Fibroblast of lung (primary cell): ENCODE results near the gene TMTC4. TPM values are rescaled to one million over a fixed set of nuclear protein-coding genes. Genes with fewer than 3 reads are reported as not detected.

Source experiments
- DNase-seq, 2 donors: peaks; one replicate each; pipeline versions ENCODE4 v3.0.0 to v3.0.0-alpha.2; 2010; ENCODE audit warnings: low read depth in 2 of 2
- H2AFZ ChIP-seq: 2 replicates; pipeline ENCODE4 v1.5.1; 2012; ENCODE audit warnings: low read length, control low read depth, inconsistent platforms
- H3K27ac ChIP-seq: 2 replicates; pipeline ENCODE4 v1.5.1; 2011; ENCODE audit warnings: low read length, control low read depth; ENCODE audit not compliant: insufficient read depth
- H3K27me3 ChIP-seq: 2 replicates; pipeline ENCODE4 v1.5.1; 2011; ENCODE audit warnings: mild to moderate bottlenecking, low read length; ENCODE audit not compliant: control insufficient read depth, insufficient read depth
- H3K36me3 ChIP-seq: 2 replicates; pipeline ENCODE4 v1.5.1; 2011; ENCODE audit warnings: low read length; ENCODE audit not compliant: control insufficient read depth, insufficient read depth
- H3K4me1 ChIP-seq: 2 replicates; pipeline ENCODE4 v1.5.1; 2011; ENCODE audit warnings: low read length; ENCODE audit not compliant: control insufficient read depth, insufficient read depth; ENCODE audit errors: extremely low read depth
- H3K4me2 ChIP-seq: 2 replicates; pipeline ENCODE4 v1.5.1; 2011; ENCODE audit warnings: low read length, control low read depth; ENCODE audit not compliant: insufficient read depth; ENCODE audit errors: extremely low read depth
- H3K4me3 ChIP-seq, 4 experiments: fragments of 200-600 bp in 1 of 4; sonication (generic) in 1 of 4; replicated peaks in 1 of 4; 2 replicates each; pipeline ENCODE4 v1.5.1; 2011 to 2016; ENCODE audit warnings: low read length in 4 of 4, low read depth in 3 of 4, mild to moderate bottlenecking in 3 of 4, control low read depth in 2 of 4, inconsistent platforms in 1 of 4, mixed read lengths in 1 of 4; ENCODE audit not compliant: insufficient read depth in 1 of 4; ENCODE audit errors: control extremely low read depth in 1 of 4
- H3K79me2 ChIP-seq: 2 replicates; pipeline ENCODE4 v1.5.1; 2012; ENCODE audit warnings: mild to moderate bottlenecking, low read length, inconsistent platforms; ENCODE audit not compliant: control insufficient read depth, insufficient read depth
- H3K9ac ChIP-seq: 2 replicates; pipeline ENCODE4 v1.5.1; 2011; ENCODE audit warnings: mild to moderate bottlenecking, low read length, control low read depth; ENCODE audit not compliant: insufficient read depth
- H3K9me3 ChIP-seq: 2 replicates; pipeline ENCODE4 v1.5.1; 2012; ENCODE audit warnings: low read depth, low read length; ENCODE audit not compliant: control insufficient read depth, insufficient read depth
- H4K20me1 ChIP-seq: 2 replicates; pipeline ENCODE4 v1.5.1; 2011; ENCODE audit warnings: low read length; ENCODE audit not compliant: control insufficient read depth, insufficient read depth; ENCODE audit errors: extremely low read depth
- CTCF ChIP-seq, 2 donors: IDR thresholded peaks in 1 of 2; conservative IDR thresholded peaks in 1 of 2; 1 replicate in 1 of 2; 2 replicates in 1 of 2; pipeline ENCODE4 v1.5.1; 2011 to 2012; ENCODE audit warnings: low read length in 2 of 2, control low read depth in 1 of 2, inconsistent platforms in 1 of 2, low read depth in 1 of 2, mild to moderate bottlenecking in 1 of 2
- EZH2 ChIP-seq: IDR thresholded peaks from 2 replicates; pipeline ENCODE4 v1.5.1; 2012; ENCODE audit warnings: low read length, control low read depth, mild to moderate bottlenecking; ENCODE audit errors: missing control alignments
- polyA plus RNA-seq, 2 donors: library from polyadenylated mRNA; depleted of rRNA in 1 of 2; stranded (reverse) in 1 of 2; unstranded in 1 of 2; fragments of >200 nt; gene quantifications; 2 replicates each; pipeline ENCODE4 v1.2.1, GENCODE V29; 2011 to 2012; ENCODE audit warnings: missing spikeins in 1 of 2
- total RNA-seq: library from RNA; depleted of rRNA; stranded (reverse); fragments of >200 nt; gene quantifications from 2 replicates; pipeline ENCODE4 v1.2.1, GENCODE V29; 2014

The TMTC4 gene
- total and polyA plus RNA-seq, 2 donors (not counting 1 experiment from before 2014, with no cell fraction given), result 5.5 to 19.5 TPM

- Histone ChIP-seq H3K4me3 (no peak overlapping the region), H3K27me3 (no peaks in the 10 kb centered on the region), H3K79me2 (no peaks in the 10 kb centered on the region), H2AFZ (no peak overlapping the region), H4K20me1 (no peaks in the 10 kb centered on the region), H3K4me1 (no peaks in the 10 kb centered on the region), H3K27ac (no peak overlapping the region), H3K36me3 (no peaks in the 10 kb centered on the region), H3K4me2 (no peak overlapping the region), H3K9ac (no peak overlapping the region), H3K9me3 (no peaks in the 10 kb centered on the region)
- TF ChIP-seq CTCF (conservative IDR thresholded peaks at IDR 0.05 in 1 of 2, IDR thresholded peaks at IDR 0.05 in 1 of 2; ENCODE audit: low read depth in 1 of 2, low read length in 2 of 2), result no peak
- no peak for TF ChIP-seq EZH2
- no peak for DNase-seq
Measured at GRCh38 chr13:100564444-100565223, 110.0 kb downstream of the TMTC4 start.

GRCh38 chr13:100563779-100564178 is 110.8 kb downstream of the TMTC4 start:
- Histone ChIP-seq H3K27ac (no peak overlapping the region), H3K9me3 (no peaks in the 10 kb centered on the region), H3K4me3 (no peak overlapping the region), H3K79me2 (no peaks in the 10 kb centered on the region), H3K9ac (no peak overlapping the region), H4K20me1 (no peaks in the 10 kb centered on the region), H3K36me3 (no peaks in the 10 kb centered on the region), H3K4me2 (no peak overlapping the region), H2AFZ (no peak overlapping the region), H3K4me1 (no peaks in the 10 kb centered on the region), H3K27me3 (no peaks in the 10 kb centered on the region)
- DNase-seq, result no peak
- TF ChIP-seq EZH2 (no peak), CTCF (conservative IDR thresholded peaks at IDR 0.05 in 1 of 2, IDR thresholded peaks at IDR 0.05 in 1 of 2; ENCODE audit: low read depth in 1 of 2, low read length in 2 of 2) (no peak)

GRCh38 chr13:100561599-100562204 is 112.9 kb downstream of the TMTC4 start:
- no peak overlapping the region for H3K4me2 ChIP-seq

More at GRCh38 chr13:100561599-100562204, 112.9 kb downstream of the TMTC4 start:
- no peak for DNase-seq
- Histone ChIP-seq H4K20me1 (no peaks in the 10 kb centered on the region), H3K79me2 (no peaks in the 10 kb centered on the region), H3K27me3 (no peaks in the 10 kb centered on the region), H3K27ac (no peak overlapping the region), H3K4me1 (no peaks in the 10 kb centered on the region), H3K9ac (no peak overlapping the region), H3K36me3 (no peaks in the 10 kb centered on the region), H2AFZ (no peak overlapping the region), H3K4me3 (no peak overlapping the region), H3K9me3 (no peaks in the 10 kb centered on the region)
- TF ChIP-seq CTCF (conservative IDR thresholded peaks at IDR 0.05 in 1 of 2, IDR thresholded peaks at IDR 0.05 in 1 of 2; ENCODE audit: low read depth in 1 of 2, low read length in 2 of 2), result no peak
- no peak for TF ChIP-seq EZH2
